ENCODE measurements around the gene FHIP1B.

The FHIP1B gene

GRCh38 chr11:6199174-6199810 lies 35.1 kb downstream of the FHIP1B start, which contains the start of gene OR52W1:
OR52W1 (plus strand) TSS chr11:6199224; CDS start chr11:6199224, 0 bp downstream.
- no peak for DNase-seq

- DNase-seq = no peak
Observed at GRCh38 chr11:6197466-6198200, 36.8 kb downstream of the FHIP1B start.

GRCh38 chr11:6196396-6196795 lies 38.0 kb downstream of the FHIP1B start:
- no peak for DNase-seq

GRCh38 chr11:6194065-6194581 lies 40.3 kb downstream of the FHIP1B start:
- no peak for DNase-seq

GRCh38 chr11:6191742-6192141 lies 42.7 kb downstream of the FHIP1B start:
- no peak for DNase-seq

GRCh38 chr11:6175440-6175839 lies 59.0 kb downstream of the FHIP1B start:
- no peak for DNase-seq

- no peak for DNase-seq
Observed at GRCh38 chr11:6170226-6170625, 64.2 kb downstream of the FHIP1B start, which contains the start of gene OR52B2. OR52B2 (minus strand) TSS chr11:6170326; CDS start chr11:6170326, 0 bp downstream.
